DMS114 treated with DMSO at 0.1 percent for 48 hours (cell line): Measurements from ENCODE around the gene B3GNT9.
"Not testable (repeated sequence)": the region's sequence is repeated elsewhere in the genome, so short reads cannot be mapped to it uniquely, and the experiment has no call there.

Source experiments
- DNase-seq: peaks from one replicate; lab custom pipeline; 2025; ENCODE audit not compliant: unreplicated experiment; lab: John Stamatoyannopoulos, UW

Gene B3GNT9

GRCh38 chr16:67151431-67152097 lies 766 bp upstream of the B3GNT9 start:
- no peak for DNase-seq

GRCh38 chr16:67150047-67150832 lies 558 bp downstream of the B3GNT9 start:
- peak; percentile 72 for DNase-seq

DNA sequence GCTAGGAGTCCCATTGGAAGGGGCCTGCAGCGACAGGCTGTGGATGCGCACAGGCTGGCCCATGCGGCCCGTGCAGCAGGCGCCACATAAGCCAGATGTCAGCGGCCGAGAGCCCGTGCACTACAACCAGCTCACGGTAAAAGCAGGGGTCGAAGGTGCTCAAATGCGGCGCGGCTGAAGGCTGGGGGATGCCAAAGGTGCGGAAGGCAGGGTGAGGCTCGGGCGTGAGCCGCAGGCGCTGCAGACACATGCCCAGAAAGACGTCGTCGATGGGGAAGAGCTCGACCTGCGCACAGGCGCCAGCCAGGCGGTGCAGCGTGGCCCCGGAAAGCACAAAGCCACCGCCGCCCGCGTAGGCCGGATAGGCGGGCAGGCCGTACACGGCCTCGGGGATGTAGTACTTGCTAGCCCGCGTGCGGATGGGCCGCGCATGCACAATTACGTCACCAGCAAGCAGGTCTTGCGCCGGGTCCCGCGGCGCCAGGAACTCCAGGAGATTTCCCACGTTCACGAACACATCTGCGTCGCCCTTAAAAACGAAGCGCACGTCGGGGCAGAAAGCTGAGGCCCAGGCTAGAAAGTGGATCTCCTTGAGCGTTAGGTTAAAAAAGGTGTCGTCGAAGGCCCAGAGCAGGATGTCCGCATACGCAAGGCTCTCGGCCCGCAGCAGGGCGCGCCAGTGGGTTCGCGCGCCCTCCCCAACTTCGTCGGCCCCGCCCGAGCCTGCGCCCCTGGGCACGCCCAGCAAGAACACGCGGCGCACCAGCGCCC lies 1.3 kb downstream of the B3GNT9 start:
- DNase-seq = no peak

DNA sequence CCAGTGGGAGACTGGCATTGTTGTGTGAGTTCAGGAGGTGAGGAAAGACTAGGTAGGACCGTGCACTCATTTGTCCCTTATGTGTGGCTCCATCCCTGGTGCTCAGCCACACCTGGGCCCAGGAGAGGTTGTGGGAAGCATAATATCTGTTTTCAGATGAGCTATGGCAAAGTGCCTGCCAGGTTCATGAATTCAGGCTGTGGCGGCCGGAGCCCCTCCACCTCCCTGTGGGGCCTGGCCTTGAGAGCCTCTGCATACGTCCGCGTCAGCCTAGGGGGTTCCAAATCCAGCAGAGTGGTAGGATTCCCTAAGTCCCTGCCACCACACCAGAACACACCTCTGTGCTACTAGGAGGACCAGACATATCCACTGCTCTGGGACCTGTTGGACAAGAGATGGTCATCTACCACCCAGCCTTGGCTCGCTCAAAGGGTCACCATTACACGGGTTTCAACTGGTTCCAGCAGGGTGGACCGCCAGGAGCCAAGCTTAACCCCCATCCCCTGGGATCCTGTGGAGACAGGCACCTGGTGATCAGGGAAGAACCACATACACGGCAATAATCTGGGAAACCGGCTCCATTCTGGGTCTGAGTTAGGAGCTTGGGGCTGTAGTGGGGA lies 2.0 kb downstream of the B3GNT9 start:
- no peak for DNase-seq

DNA sequence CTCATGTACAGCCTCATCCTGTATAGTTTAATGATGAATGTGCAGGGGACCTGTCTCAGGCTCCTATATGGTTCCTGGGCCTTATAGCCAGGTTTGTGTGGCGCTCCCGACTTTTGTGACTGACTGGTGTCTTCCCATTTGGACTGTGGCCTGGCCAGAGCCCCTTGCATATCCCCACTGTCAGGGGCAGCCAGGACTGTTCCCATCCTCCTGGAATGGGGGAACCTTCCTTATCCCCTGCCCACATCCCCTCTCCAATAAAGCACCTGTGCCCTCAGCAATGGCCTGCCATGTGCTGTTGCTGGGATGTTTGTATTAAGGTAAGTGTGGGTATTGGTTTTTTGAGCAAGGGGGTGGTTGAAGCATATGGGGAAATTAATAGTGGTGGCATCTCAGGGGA lies 2.6 kb downstream of the B3GNT9 start:
- DNase-seq = no peak

- DNase-seq = no peak
These were observed 3.2 kb downstream of the B3GNT9 start for GRCh38 chr16:67147437-67148140.

DNA sequence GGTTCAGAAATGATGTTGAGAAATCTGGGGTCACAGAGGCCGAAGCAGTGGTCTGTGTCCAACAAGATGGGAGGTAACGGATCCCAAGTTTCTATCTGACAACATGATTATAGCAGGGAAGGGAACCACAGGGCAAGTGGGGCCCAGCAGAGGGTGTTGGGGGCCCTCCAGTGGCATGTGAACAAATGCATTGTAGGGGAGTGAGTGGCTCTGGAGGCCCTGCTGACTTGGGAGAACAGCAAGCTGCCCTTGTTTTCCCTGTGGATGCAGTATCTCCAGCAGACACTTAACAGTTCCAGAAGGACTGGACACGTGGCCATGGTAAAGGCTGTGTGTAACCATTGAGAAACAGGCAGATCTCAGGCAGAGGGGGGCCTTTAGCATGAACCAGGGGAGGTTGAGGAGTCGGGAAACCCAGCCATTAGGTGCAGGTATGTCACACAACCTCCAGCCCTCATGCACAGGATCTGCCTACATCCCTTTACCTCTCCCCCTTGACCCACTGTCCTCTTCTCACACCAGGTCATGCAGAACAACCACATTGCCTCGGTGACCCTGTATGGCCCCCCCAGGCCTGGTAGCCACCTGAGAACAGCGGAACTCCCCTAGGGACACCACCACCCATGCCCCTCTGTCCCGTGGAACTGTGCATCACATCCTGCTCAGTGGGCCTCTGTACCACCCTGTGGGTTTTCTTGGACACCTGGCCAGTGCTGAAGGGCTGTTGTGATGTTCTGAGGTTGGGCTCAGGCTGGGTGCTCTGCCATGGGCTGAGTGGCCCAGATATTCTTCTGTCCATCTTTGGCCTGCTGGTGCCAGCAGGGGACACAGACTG lies 4.1 kb downstream of the B3GNT9 start:
- DNase-seq = no peak

DNA sequence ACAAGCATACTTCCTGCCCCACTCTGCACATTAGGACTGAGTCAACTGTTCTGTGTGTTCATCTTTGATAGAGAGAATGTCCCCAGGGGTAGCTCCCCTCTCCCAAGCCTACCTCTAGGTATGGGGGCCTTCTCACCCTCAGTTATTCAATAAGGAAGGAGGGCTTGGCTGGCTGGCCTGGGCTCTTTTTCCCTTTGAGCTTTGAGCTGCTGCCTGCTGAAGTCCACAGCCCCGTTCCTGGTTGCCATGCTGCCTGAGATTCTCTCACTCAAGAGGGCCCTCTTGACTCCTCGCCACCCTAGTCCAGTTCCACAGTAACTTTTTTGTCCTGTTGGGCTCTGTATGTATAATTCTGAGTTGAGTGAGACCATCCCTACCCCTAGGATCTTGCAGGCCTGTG lies 5.1 kb downstream of the B3GNT9 start:
- DNase-seq = no peak

GRCh38 chr16:67144943-67145342 lies 5.9 kb downstream of the B3GNT9 start:
- DNase-seq = no peak

- DNase-seq = no peak
These were observed 8.5 kb downstream of the B3GNT9 start for GRCh38 chr16:67142342-67142741.

DNA sequence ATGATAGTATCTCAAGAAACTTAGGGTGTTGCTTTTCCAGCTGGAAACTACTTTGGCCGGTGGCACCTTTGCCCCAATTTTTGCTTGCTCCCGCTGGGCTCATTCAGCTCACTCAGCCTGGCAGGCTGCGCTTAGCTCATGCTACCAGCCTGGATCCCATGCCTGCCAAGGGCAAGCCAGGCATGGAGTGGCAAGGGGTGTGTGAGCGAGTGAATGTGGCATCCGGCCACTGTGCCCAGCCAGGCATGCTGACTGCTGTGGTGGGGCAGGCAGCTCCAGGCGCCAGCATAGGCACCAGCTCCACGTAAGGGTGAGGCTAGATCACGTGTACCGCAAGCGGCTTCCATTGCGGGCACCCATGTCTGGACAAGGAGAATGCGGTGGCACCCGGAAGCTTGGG lies 9.4 kb downstream of the B3GNT9 start:
- no peak for DNase-seq

DNA sequence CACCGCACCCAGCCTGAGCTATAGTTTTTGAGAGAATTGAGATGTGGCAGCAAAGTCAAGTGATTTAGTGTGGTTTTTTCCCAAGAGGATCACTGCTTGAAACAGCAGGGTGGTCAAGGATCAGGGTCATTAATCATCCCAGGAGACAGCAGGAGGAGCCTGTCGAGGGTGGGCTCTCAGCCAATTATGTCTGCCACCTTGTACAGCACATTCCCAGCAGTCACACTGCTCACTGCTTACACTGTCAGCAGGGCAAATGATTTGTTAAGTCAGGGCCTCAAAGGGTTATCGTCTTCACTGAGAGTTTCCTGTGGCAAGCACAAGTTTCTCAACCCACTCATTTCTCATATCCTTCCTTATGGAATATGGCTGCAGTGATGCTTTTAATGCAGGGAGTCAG lies 13.2 kb downstream of the B3GNT9 start:
- DNase-seq = no peak

DNA sequence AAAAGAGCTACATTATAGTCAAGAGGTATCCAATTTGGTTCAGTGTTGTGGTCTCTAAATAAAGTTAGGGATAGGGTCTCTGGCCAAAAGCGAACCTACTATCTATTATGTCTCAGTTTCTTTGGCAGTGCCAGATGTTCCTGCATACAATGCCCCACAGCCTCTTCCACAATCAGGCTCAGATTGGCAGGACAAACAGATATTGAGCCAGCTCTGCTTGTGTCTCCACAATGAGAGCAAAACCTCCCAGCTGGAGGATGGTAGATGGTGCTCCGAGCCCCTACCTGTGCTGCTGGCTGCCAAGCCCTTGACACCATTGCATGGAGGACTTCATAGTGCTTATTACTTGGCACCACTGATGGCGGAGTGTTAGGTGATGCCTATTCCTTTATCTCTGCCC lies 21.4 kb downstream of the B3GNT9 start:
- no peak for DNase-seq

DNA sequence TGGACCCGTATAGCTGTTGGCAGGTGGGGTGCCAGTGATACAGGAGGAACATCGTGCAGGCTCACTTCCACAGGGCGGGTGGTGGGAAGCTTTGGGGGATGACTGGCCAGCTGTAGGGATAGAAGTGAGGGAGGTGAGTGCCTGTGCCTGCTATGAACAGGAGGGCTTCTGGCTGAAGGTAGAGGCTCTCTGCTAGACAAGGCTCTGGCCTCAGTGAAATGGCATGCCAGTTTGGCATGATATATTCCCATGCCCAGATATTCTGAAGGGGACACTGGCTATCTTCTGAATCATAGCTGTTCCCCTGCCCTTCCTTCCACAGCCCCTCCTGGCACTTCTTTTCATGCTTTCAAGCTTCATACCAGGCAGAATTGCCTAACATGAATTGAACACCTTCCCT lies 21.9 kb downstream of the B3GNT9 start:
- no peak for DNase-seq

- no peak for DNase-seq
These were observed 22.4 kb downstream of the B3GNT9 start for GRCh38 chr16:67128417-67128816.

- not testable (repeated sequence) for DNase-seq
These were observed 28.0 kb downstream of the B3GNT9 start for GRCh38 chr16:67122799-67123198.

GRCh38 chr16:67120025-67120424 lies 30.8 kb downstream of the B3GNT9 start:
- DNase-seq = no peak

DNA sequence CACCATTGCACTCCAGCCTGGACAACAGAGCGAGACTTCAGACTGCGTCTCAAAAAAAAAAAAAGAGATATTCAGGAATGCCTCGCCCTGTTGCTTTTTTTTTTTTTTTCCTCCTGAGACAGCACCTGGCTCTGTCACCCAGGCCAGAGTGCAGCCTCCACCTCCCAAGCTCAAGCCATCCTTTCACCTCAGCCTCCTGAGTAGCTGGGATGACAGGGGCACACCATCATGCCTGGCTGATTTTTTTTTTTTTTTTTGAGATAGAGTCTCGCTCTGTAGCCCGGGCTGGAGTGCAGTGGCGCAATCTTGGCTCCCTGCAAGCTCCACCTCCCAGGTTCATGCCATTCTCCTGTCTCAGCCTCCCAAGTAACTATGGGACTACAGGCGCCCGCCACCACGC lies 33.1 kb downstream of the B3GNT9 start:
- no peak for DNase-seq

GRCh38 chr16:67116388-67117311 lies 34.1 kb downstream of the B3GNT9 start:
- DNase-seq = no peak
